Measurements from ENCODE around the gene SPINT1. TPM values are rescaled to one million over a fixed set of nuclear protein-coding genes. Genes with fewer than 3 reads are reported as not detected.

SPINT1 gene
- total and polyA plus RNA-seq, 2 donors (not counting 1 experiment from before 2014, with no cell fraction given): 14.4 to 21.3 TPM

GRCh38 chr15:40844696-40845030, 815 bp downstream of the SPINT1 start:
- Histone ChIP-seq H3K27me3 (replicated peaks in 1 of 4; ENCODE audit: control extremely low read depth in 1 of 4, control insufficient read depth in 3 of 4, insufficient read depth in 4 of 4, low read length in 3 of 4) (no peaks in the 10 kb centered on the region), H3K79me2 (ENCODE audit: control insufficient read depth, insufficient read depth, low read length) (no peaks in the 10 kb centered on the region), H2AFZ (ENCODE audit: insufficient read depth, low read depth, low read length, poor library complexity, severe bottlenecking) (peak overlapping the region; percentile 84), H3K9me3 (ENCODE audit: control extremely low read depth in 1 of 3, control insufficient read depth in 2 of 3, insufficient read depth in 1 of 3, low read length in 2 of 3) (no peaks in the 10 kb centered on the region), H3K4me1 (ENCODE audit: control insufficient read depth in 2 of 2, insufficient read depth in 2 of 2, low read length in 2 of 2) (peaks cover 34 to 38% of the 10 kb centered on the region in 2 donors), H3K36me3 (replicated peaks in 1 of 2; ENCODE audit: control extremely low read depth in 1 of 2, control insufficient read depth in 1 of 2, extremely low read depth in 1 of 2, insufficient read depth in 2 of 2, low read length in 1 of 2) (no peaks in the 10 kb centered on the region), H3K4me3 (ENCODE audit: control extremely low read depth in 1 of 5, extremely low read depth in 1 of 5, insufficient read depth in 1 of 5, low read depth in 2 of 5, low read length in 4 of 5) (peak overlapping the region; percentile 32 to 80 (median 72)), H3K4me2 (replicated peaks; ENCODE audit: low read depth, low read length, poor library complexity, severe bottlenecking) (peak overlapping the region; percentile 80), H3K27ac (ENCODE audit: low read length in 2 of 2) (no peak overlapping the region), H4K20me1 (ENCODE audit: control insufficient read depth, insufficient read depth, low read length, poor library complexity, severe bottlenecking) (peaks cover 4% of the 10 kb centered on the region), H3K9ac (ENCODE audit: low read length) (peak overlapping the region; percentile 68)
- no peaks in the 10 kb centered on the region for H3K27me3 Mint-ChIP-seq
- no peaks in the 10 kb centered on the region for H3K9me3 Mint-ChIP-seq (ENCODE audit: insufficient read depth)
- DNase-seq (no peak), ATAC-seq (ENCODE audit: low read depth) (peak; percentile 42)
- intact Hi-C loops (cut with micrococcal nuclease): loop anchor here (1.0 kb wide), 1 partner anchor 37 kb away; the partner anchor contains the start of genes DNAJC17 and ZFYVE19
- H3K4me1 Mint-ChIP-seq: peaks cover 37% of the 10 kb centered on the region
- POLR2A ChIA-PET: interaction anchor here (1.3 kb wide), 2 partner anchors 37 to 50 kb away, joined by 5 read pairs; partner anchors contain the start of genes DNAJC17, VPS18 and ZFYVE19
- TF ChIP-seq EZH2 (IDR thresholded peaks at IDR 0.05; ENCODE audit: borderline replicate concordance, insufficient read depth, low read depth, low read length, poor library complexity, severe bottlenecking) (no peak), CTCF (IDR thresholded peaks at IDR 0.05) (no peak)
- H3K27ac Mint-ChIP-seq: peak overlapping the region; percentile 92
- WGBS (ENCODE audit: insufficient coverage): under 1% methylated on average over 18 of the region's 28 CpGs
- CTCF ChIA-PET: interaction anchor here (1.2 to 2.9 kb wide), 2 partner anchors 14 to 61 kb away, joined by 3 to 32 read pairs; no protein-coding TSS in a partner anchor
- H3K4me3 Mint-ChIP-seq: peak overlapping the region; percentile 94

GRCh38 chr15:40845036-40845435, 1.2 kb downstream of the SPINT1 start:
- intact Hi-C loops (cut with micrococcal nuclease): no loop called here
- Histone ChIP-seq H3K79me2 (ENCODE audit: control insufficient read depth, insufficient read depth, low read length) (no peaks in the 10 kb centered on the region), H3K27me3 (replicated peaks in 1 of 4; ENCODE audit: control extremely low read depth in 1 of 4, control insufficient read depth in 3 of 4, insufficient read depth in 4 of 4, low read length in 3 of 4) (no peaks in the 10 kb centered on the region), H3K27ac (ENCODE audit: low read length in 2 of 2) (no peak overlapping the region), H2AFZ (ENCODE audit: insufficient read depth, low read depth, low read length, poor library complexity, severe bottlenecking) (peak overlapping the region; percentile 84), H3K36me3 (replicated peaks in 1 of 2; ENCODE audit: control extremely low read depth in 1 of 2, control insufficient read depth in 1 of 2, extremely low read depth in 1 of 2, insufficient read depth in 2 of 2, low read length in 1 of 2) (no peaks in the 10 kb centered on the region), H3K4me3 (ENCODE audit: control extremely low read depth in 1 of 5, extremely low read depth in 1 of 5, insufficient read depth in 1 of 5, low read depth in 2 of 5, low read length in 4 of 5) (peak overlapping the region; percentile 32 to 80 (median 72)), H4K20me1 (ENCODE audit: control insufficient read depth, insufficient read depth, low read length, poor library complexity, severe bottlenecking) (peaks cover 4% of the 10 kb centered on the region), H3K4me1 (ENCODE audit: control insufficient read depth in 2 of 2, insufficient read depth in 2 of 2, low read length in 2 of 2) (peaks cover 34 to 38% of the 10 kb centered on the region in 2 donors), H3K9me3 (ENCODE audit: control extremely low read depth in 1 of 3, control insufficient read depth in 2 of 3, insufficient read depth in 1 of 3, low read length in 2 of 3) (no peaks in the 10 kb centered on the region), H3K9ac (ENCODE audit: low read length) (peak overlapping the region; percentile 68), H3K4me2 (replicated peaks; ENCODE audit: low read depth, low read length, poor library complexity, severe bottlenecking) (peak overlapping the region; percentile 80)
- Mint-ChIP-seq H3K27ac (peak overlapping the region; percentile 92), H3K4me1 (peaks cover 37% of the 10 kb centered on the region), H3K4me3 (peak overlapping the region; percentile 94), H3K27me3 (no peaks in the 10 kb centered on the region), H3K9me3 (ENCODE audit: insufficient read depth) (no peaks in the 10 kb centered on the region)
- ChIA-PET POLR2A (no interaction called here), CTCF (interaction anchor here (2.0 to 2.9 kb wide), 2 partner anchors 14 to 49 kb away, joined by 7 to 32 read pairs; partner anchors contain the start of gene VPS18)
- no peak for TF ChIP-seq EZH2 (IDR thresholded peaks at IDR 0.05; ENCODE audit: borderline replicate concordance, insufficient read depth, low read depth, low read length, poor library complexity, severe bottlenecking)
- TF ChIP-seq CTCF (IDR thresholded peaks at IDR 0.05): no peak
- no peak for DNase-seq
- WGBS (ENCODE audit: insufficient coverage): 67% methylated on average over 6 of the region's 12 CpGs
- no peak for ATAC-seq (ENCODE audit: low read depth)
